H1 (cell line): ENCODE results near the gene TMEM117. TPM values are rescaled to one million over a fixed set of nuclear protein-coding genes. Genes with fewer than 3 reads are reported as not detected.

Source experiments
- CTCF ChIA-PET: fragments of 300-600 bp; sonication (Branson Sonifier 250); formaldehyde crosslinking; loops from one replicate; lab custom pipeline; 2021; ENCODE audit not compliant: partially characterized antibody; lab: Charles Lee
- POLR2A ChIA-PET: fragments of 300-600 bp; sonication (Branson Sonifier 250); formaldehyde crosslinking; loops from one replicate; lab custom pipeline; 2021; ENCODE audit warnings: inconsistent platforms; ENCODE audit not compliant: partially characterized antibody; lab: Charles Lee
- DNase-seq, 2 experiments: peaks; one replicate each; pipeline versions ENCODE4 v3.0.0 to v3.0.0-alpha.2; 2010 to 2022; ENCODE audit warnings: low spot score in 2 of 2, low read depth in 1 of 2, mixed read lengths in 1 of 2
- FAIRE-seq: peaks from 2 replicates; lab custom pipeline; 2011; peaks lifted over from hg19 to GRCh38; lab: Jason Lieb, UNC
- H2AFZ ChIP-seq: 2 replicates; pipeline ENCODE4 v1.8.1; 2012; ENCODE audit warnings: low read length, inconsistent platforms
- H2AK5ac ChIP-seq: 2 replicates; pipeline ENCODE4 v1.6.1; 2013; ENCODE audit warnings: low read depth, low read length
- H2BK120ac ChIP-seq: replicated peaks from 2 replicates; pipeline ENCODE3; 2013; ENCODE audit warnings: low read depth, low read length, inconsistent platforms
- H2BK12ac ChIP-seq: 2 replicates; pipeline ENCODE4 v1.6.1; 2013; ENCODE audit warnings: low read depth, low read length
- H2BK15ac ChIP-seq: 2 replicates; pipeline ENCODE4 v1.6.1; 2013; ENCODE audit warnings: low read length
- H2BK20ac ChIP-seq: 2 replicates; pipeline ENCODE4 v1.6.1; 2013; ENCODE audit warnings: low read length
- H2BK5ac ChIP-seq: 2 replicates; pipeline ENCODE4 v1.6.1; 2013; ENCODE audit warnings: low read depth, low read length
- H3K14ac ChIP-seq: 2 replicates; pipeline ENCODE4 v1.6.1; 2013; ENCODE audit warnings: inconsistent platforms; ENCODE audit not compliant: insufficient read length
- H3K18ac ChIP-seq: 2 replicates; pipeline ENCODE4 v1.6.1; 2013; ENCODE audit warnings: low read length; ENCODE audit errors: extremely low read depth
- H3K23ac ChIP-seq: 2 replicates; pipeline ENCODE4 v1.6.1; 2013; ENCODE audit warnings: inconsistent platforms; ENCODE audit not compliant: insufficient read length
- H3K23me2 ChIP-seq: 2 replicates; pipeline ENCODE4 v1.6.1; 2013; ENCODE audit warnings: low read depth, low read length
- H3K27ac ChIP-seq: 2 replicates; pipeline ENCODE4 v1.6.1; 2011; ENCODE audit warnings: low read depth, low read length, inconsistent platforms
- H3K27me3 ChIP-seq, 4 experiments: replicated peaks in 1 of 4; 1 replicate in 1 of 4; 2 replicates in 3 of 4; pipeline versions ENCODE4 v1.6.1 to v1.8.1; 2011 to 2013; ENCODE audit warnings: low read length in 3 of 4, mild to moderate bottlenecking in 3 of 4, inconsistent platforms in 2 of 4, mixed read lengths in 2 of 4, moderate library complexity in 1 of 4; ENCODE audit not compliant: control insufficient read depth in 3 of 4, insufficient read depth in 3 of 4; ENCODE audit errors: extremely low read depth in 1 of 4
- H3K36me3 ChIP-seq, 4 experiments: 2 replicates each; pipeline versions ENCODE4 v1.6.1 to v1.8.1; 2011 to 2013; ENCODE audit warnings: mild to moderate bottlenecking in 4 of 4, low read length in 3 of 4, moderate library complexity in 2 of 4, control low read depth in 1 of 4, inconsistent platforms in 1 of 4; ENCODE audit not compliant: insufficient read depth in 4 of 4, control insufficient read depth in 2 of 4
- H3K4ac ChIP-seq: replicated peaks from 2 replicates; pipeline ENCODE3; 2013; ENCODE audit warnings: low read length, low read depth, mixed read lengths, inconsistent platforms; ENCODE audit not compliant: insufficient read length
- H3K4me1 ChIP-seq, 4 experiments: replicated peaks in 1 of 4; 1 replicate in 1 of 4; 2 replicates in 3 of 4; pipeline versions ENCODE4 v1.6.1 to v1.8.1; 2011 to 2013; ENCODE audit warnings: low read length in 3 of 4, inconsistent platforms in 2 of 4, mixed read lengths in 1 of 4; ENCODE audit not compliant: insufficient read depth in 4 of 4, control insufficient read depth in 3 of 4
- H3K4me2 ChIP-seq, 2 experiments: 2 replicates each; pipeline versions ENCODE4 v1.6.1 to v1.8.1; 2011 to 2013; ENCODE audit warnings: low read depth in 2 of 2, low read length in 2 of 2, control low read depth in 1 of 2, inconsistent platforms in 1 of 2, mild to moderate bottlenecking in 1 of 2; ENCODE audit not compliant: insufficient read depth in 1 of 2
- H3K4me3 ChIP-seq, 4 experiments: fragments of 200-600, 300-600 bp in 1 of 4; sonication (generic), shearing (Covaris generic), sonication (Bioruptor Twin) in 1 of 4; 2 replicates each; pipeline versions ENCODE4 v1.5.1 to v1.8.1; 2011 to 2016; ENCODE audit warnings: low read length in 4 of 4, low read depth in 3 of 4, control low read depth in 2 of 4, inconsistent platforms in 2 of 4, mild to moderate bottlenecking in 2 of 4, mixed read lengths in 1 of 4, moderate library complexity in 1 of 4; ENCODE audit not compliant: insufficient read depth in 2 of 4; ENCODE audit errors: extremely low read depth in 1 of 4
- H3K56ac ChIP-seq: replicated peaks from 2 replicates; pipeline ENCODE3; 2013; ENCODE audit warnings: low read depth, mild to moderate bottlenecking, mixed read lengths, low read length, inconsistent platforms; ENCODE audit not compliant: insufficient read length
- H3K79me1 ChIP-seq: 2 replicates; pipeline ENCODE4 v1.6.1; 2013; ENCODE audit warnings: low read depth, low read length, control low read depth
- H3K79me2 ChIP-seq, 2 experiments: 2 replicates each; pipeline versions ENCODE4 v1.6.1 to v1.8.1; 2012 to 2013; ENCODE audit warnings: low read length in 2 of 2, mild to moderate bottlenecking in 2 of 2, inconsistent platforms in 1 of 2; ENCODE audit not compliant: insufficient read depth in 2 of 2, control insufficient read depth in 1 of 2
- H3K9ac ChIP-seq, 4 experiments: replicated peaks in 1 of 4; 1 replicate in 1 of 4; 2 replicates in 3 of 4; pipeline versions ENCODE4 v1.6.1 to v1.8.1; 2011 to 2013; ENCODE audit warnings: low read depth in 3 of 4, low read length in 3 of 4, control low read depth in 2 of 4, mild to moderate bottlenecking in 2 of 4, moderate library complexity in 2 of 4, inconsistent platforms in 1 of 4; ENCODE audit errors: extremely low read depth in 1 of 4
- H3K9me3 ChIP-seq, 2 experiments: 2 replicates each; pipeline versions ENCODE4 v1.6.1 to v1.8.1; 2012 to 2013; ENCODE audit warnings: mild to moderate bottlenecking in 2 of 2, moderate library complexity in 2 of 2, control low read depth in 1 of 2, inconsistent platforms in 1 of 2, low read depth in 1 of 2, low read length in 1 of 2, mixed read lengths in 1 of 2; ENCODE audit not compliant: insufficient read depth in 2 of 2
- H4K20me1 ChIP-seq, 2 experiments: replicated peaks in 1 of 2; 2 replicates each; pipeline versions ENCODE3 to v1.8.1; 2011 to 2013; ENCODE audit warnings: inconsistent platforms in 2 of 2, low read length in 2 of 2, mild to moderate bottlenecking in 1 of 2; ENCODE audit not compliant: insufficient read depth in 2 of 2, control insufficient read depth in 1 of 2
- H4K5ac ChIP-seq: 2 replicates; pipeline ENCODE4 v1.6.1; 2013; ENCODE audit warnings: low read length, low read depth, mixed read lengths, inconsistent platforms; ENCODE audit not compliant: insufficient read length
- H4K8ac ChIP-seq: 2 replicates; pipeline ENCODE4 v1.8.0; 2013; ENCODE audit warnings: mild to moderate bottlenecking, moderate library complexity, low read length, inconsistent platforms; ENCODE audit not compliant: insufficient read depth; ENCODE audit errors: extremely low read depth
- H4K91ac ChIP-seq: replicated peaks from 2 replicates; pipeline ENCODE3; 2013; ENCODE audit warnings: low read length, mixed read lengths, inconsistent platforms; ENCODE audit not compliant: insufficient read length
- ASH2L ChIP-seq: fragments of 200-600, 300-600 bp; sonication (generic); IDR thresholded peaks from one replicate; pipeline ENCODE4 v1.7.1; 2017; ENCODE audit warnings: low read length
- BCL11A ChIP-seq, 2 experiments: IDR thresholded peaks; one replicate each; pipeline ENCODE4 v1.6.1; 2011; ENCODE audit warnings: low read depth in 2 of 2, low read length in 2 of 2, mild to moderate bottlenecking in 2 of 2
- CBX5 ChIP-seq: fragments of 300-800, 300-1000 bp; sonication (generic); IDR thresholded peaks from 2 replicates; pipeline ENCODE4 v1.7.1; 2016; ENCODE audit warnings: antibody characterized with exemption, low read length, low read depth
- EGR1 ChIP-seq: IDR thresholded peaks from 2 replicates; pipeline ENCODE4 v1.6.1; 2011; ENCODE audit warnings: low read depth, low read length, borderline replicate concordance
- HDAC2 ChIP-seq, 2 experiments: fragments of 300-600 bp in 1 of 2; sonication (generic) in 1 of 2; IDR thresholded peaks; 2 replicates each; pipeline ENCODE4 v1.6.1; 2011 to 2012; ENCODE audit warnings: low read depth in 2 of 2, low read length in 2 of 2, mild to moderate bottlenecking in 2 of 2, moderate library complexity in 2 of 2, borderline replicate concordance in 1 of 2, inconsistent platforms in 1 of 2
- NRF1 ChIP-seq: IDR thresholded peaks from 2 replicates; pipeline ENCODE4 v1.6.1; 2011; ENCODE audit warnings: mild to moderate bottlenecking, low read depth, low read length, improper control_type of control experiment
- SP1 ChIP-seq: IDR thresholded peaks from 2 replicates; pipeline ENCODE4 v1.6.1; 2011; ENCODE audit warnings: low read depth, low read length
- SRF ChIP-seq: IDR thresholded peaks from 2 replicates; pipeline ENCODE4 v1.6.1; 2011; ENCODE audit warnings: mild to moderate bottlenecking, low read depth, low read length, moderate library complexity
- TAF7 ChIP-seq: optimal IDR thresholded peaks from 2 replicates; pipeline ENCODE3; 2011; ENCODE audit warnings: low read depth, mild to moderate bottlenecking, inconsistent platforms, low read length, moderate library complexity, borderline replicate concordance
- TCF12 ChIP-seq: IDR thresholded peaks from 2 replicates; pipeline ENCODE4 v1.6.1; 2011; ENCODE audit warnings: low read depth, mild to moderate bottlenecking, low read length
- TEAD4 ChIP-seq: IDR thresholded peaks from 2 replicates; pipeline ENCODE4 v1.6.1; 2012; ENCODE audit warnings: low read depth, low read length, inconsistent platforms, mixed read lengths
- WGBS, 2 experiments: shearing (Covaris generic) in 1 of 2; methylation state at CpG; one replicate each; pipeline versions ENCODE4 v1.1.6 to v1.1.7; 2013 to 2015; ENCODE audit warnings: low lambda C conversion rate in 2 of 2, mixed read lengths in 2 of 2, inconsistent platforms in 1 of 2, low coverage in 1 of 2, missing lambda C conversion rate in 1 of 2; ENCODE audit not compliant: insufficient replicate concordance in 2 of 2, insufficient coverage in 1 of 2, insufficient read length in 1 of 2; ENCODE audit errors: extremely low coverage in 1 of 2, missing lambda C conversion rate in 1 of 2; 5-methylcytosine and 5-hydroxymethylcytosine counted together
- polyA plus RNA-seq, 7 experiments: library from polyadenylated mRNA; depleted of rRNA in 3 of 7; stranded (reverse) in 5 of 7; unstranded in 2 of 7; fragments of >200 nt in 5 of 7; fragments of 200-250 nt in 2 of 7; gene quantifications; 1 replicate in 5 of 7; 2 replicates in 1 of 7; 4 replicates in 1 of 7; pipeline versions ENCODE4 v1.2.1 to v1.2.3, GENCODE V29; 2011 to 2013; ENCODE audit warnings: missing spikeins in 2 of 7, mixed read lengths in 2 of 7
- total RNA-seq: library from RNA; stranded (reverse); fragmentation: NEBNext Ultra II Directional; extraction: Animal tissue kit (Norgen Biotek cat#: 25700); gene quantifications from 2 replicates; pipeline ENCODE4 v1.2.1, GENCODE V29; 2021

The TMEM117 gene
- total and polyA plus RNA-seq, 2 of the 8 experiments (the other 6 are each of a cell fraction or from before 2014, with no cell fraction given) = 0.80 to 1.4 TPM

- Histone ChIP-seq H3K23ac (peak within 1 kb of the TSS; percentile 32), H3K4ac (no peak within 1 kb of the TSS), H2BK20ac (no peak within 1 kb of the TSS), H3K56ac (peak within 1 kb of the TSS; percentile 93), H2BK12ac (no peak within 1 kb of the TSS), H2AFZ (peak within 1 kb of the TSS; percentile 72), H3K79me1 (no peaks in the 10 kb centered on the region), H2AK5ac (no peak within 1 kb of the TSS), H3K14ac (no peak within 1 kb of the TSS), H4K20me1 (no peaks in the 10 kb centered on the region), H3K18ac (peak within 1 kb of the TSS; percentile 68), H3K79me2 (peaks cover 0 to 25% of the 10 kb centered on the region in 2 experiments; a peak in 2 of 4 replicates), H3K9ac (peak within 1 kb of the TSS; percentile 85 to 94 (median 91)), H3K4me2 (peak within 1 kb of the TSS; percentile 69 to 85), H2BK15ac (no peak within 1 kb of the TSS), H3K4me1 (peaks cover 0 to 3% (median 0%) of the 10 kb centered on the region in 4 experiments; a peak in 1 of 7 replicates), H3K27me3 (no peaks in the 10 kb centered on the region), H2BK5ac (peak within 1 kb of the TSS; percentile 86), H4K8ac (peak within 1 kb of the TSS; percentile 96), H3K9me3 (no peaks in the 10 kb centered on the region), H3K23me2 (peaks cover 2% of the 10 kb centered on the region; the same call in 1 of the 2 replicates), H4K5ac (peak within 1 kb of the TSS; percentile 88), H4K91ac (no peak within 1 kb of the TSS), H3K27ac (peak within 1 kb of the TSS; percentile 95), H2BK120ac (no peak within 1 kb of the TSS), H3K4me3 (peak within 1 kb of the TSS; percentile 53 to 98 (median 78)), H3K36me3 (peaks cover 0 to 25% (median 2%) of the 10 kb centered on the region in 4 experiments; a peak in 2 of 8 replicates)
- ChIA-PET CTCF (interaction anchor here (0.8 to 3.9 kb wide), 13 partner anchors 8 to 1167 kb away, joined by 3 to 28 read pairs (median 3); no protein-coding TSS in a partner anchor), POLR2A (interaction anchor here (0.6 to 3.3 kb wide), 19 partner anchors 9 to 1169 kb away, joined by 3 to 24 read pairs (median 4); partner anchors contain the start of genes ADAMTS20 and TMEM117)
- FAIRE-seq = peak; percentile 19
- WGBS, 2 experiments = 2% methylated on average over 71 of the region's 89 CpGs; no CpG with 5 or more reads in 1 of the 2 experiments
- peak; percentile 34 to 94 for DNase-seq
- TF ChIP-seq TAF7 (peak; percentile 16), NRF1 (no peak), ASH2L (peak; percentile 96), EGR1 (no peak), CBX5 (no peak), SRF (0 out of 2 replicates have a peak, but pooled peaks have one; percentile 25), BCL11A (IDR thresholded peaks at IDR 0.05; ENCODE audit: low read depth in 2 of 2, low read length in 2 of 2) (no peak), TCF12 (no peak), HDAC2 (IDR thresholded peaks at IDR 0.05; ENCODE audit: borderline replicate concordance in 1 of 2, low read depth in 2 of 2, low read length in 2 of 2) (peak in 1 of 2 experiments; percentile 38; a peak in 1 of 4 replicates), SP1 (no peak), TEAD4 (no peak)
Observed at GRCh38 chr12:43805860-43806736, 29.8 kb upstream of the TMEM117 start, which contains the start of gene TWF1. Gene TWF1 (minus strand): TSS chr12:43806317. CDS start chr12:43806245, 72 bp downstream.
